HuH-7 (cell line): Measurements from ENCODE around the gene CACNA1A.
"Not testable (repeated sequence)": the region's sequence is repeated elsewhere in the genome, so short reads cannot be mapped to it uniquely, and the experiment has no call there.

Experiments used
- DNase-seq: peaks from one replicate; pipeline ENCODE4 v3.0.0; 2011; ENCODE audit warnings: low spot score

The CACNA1A gene

DNA sequence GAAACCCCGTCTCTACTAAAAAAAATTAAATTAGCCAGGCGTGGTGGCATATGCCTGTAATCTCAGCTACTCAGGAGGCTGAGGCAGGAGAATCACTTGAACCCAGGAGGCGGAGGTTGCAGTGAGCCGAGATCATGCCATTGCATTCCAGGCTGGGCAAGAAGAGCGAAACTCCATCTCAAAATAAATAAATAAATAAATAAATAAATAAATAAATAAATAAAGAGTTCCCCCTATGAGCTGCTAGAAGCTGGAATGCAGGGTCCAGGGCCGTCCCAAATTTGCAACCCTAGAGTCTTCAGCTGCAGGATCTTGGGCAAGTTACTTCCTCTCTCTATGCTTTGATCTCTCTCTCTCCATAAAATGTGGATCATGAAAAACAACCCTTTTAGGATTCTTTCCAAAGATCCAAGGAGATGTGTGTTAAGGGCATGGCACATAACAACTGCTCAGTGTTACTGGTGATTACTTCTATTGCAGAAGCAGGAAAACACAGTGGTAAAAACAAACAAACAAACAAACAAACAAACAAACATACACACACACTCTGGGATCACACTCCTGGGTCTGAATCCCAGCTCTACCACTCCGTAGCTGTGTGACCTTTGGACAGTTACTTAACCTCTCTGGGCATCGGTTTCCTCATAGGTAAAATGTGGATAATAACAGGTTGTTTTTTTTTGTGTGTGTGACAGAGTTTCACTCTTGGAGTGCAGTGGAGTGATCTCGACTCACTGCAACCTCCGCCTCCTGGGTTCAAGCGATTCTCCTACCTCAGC is 78.8 kb downstream of the CACNA1A start:
- no peak for DNase-seq

DNA sequence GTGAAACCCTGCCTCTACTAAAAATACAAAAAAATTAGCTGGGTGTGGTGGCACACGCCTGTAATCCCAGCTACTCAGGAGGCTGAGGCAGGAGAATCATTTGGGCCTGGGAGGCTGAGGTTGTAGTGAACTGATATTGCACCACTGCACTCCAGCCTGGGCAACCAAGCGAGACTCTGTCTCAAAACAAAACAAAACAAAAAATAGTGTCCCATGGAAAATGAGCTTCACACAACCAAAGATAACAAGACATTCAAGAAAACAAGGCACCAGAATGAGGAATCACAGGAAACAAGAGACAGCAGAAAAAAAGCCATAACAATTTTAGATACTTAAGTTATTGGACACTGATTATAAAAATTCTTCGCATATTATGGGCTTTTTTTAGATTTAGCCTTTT is 80.4 kb downstream of the CACNA1A start:
- DNase-seq, result not testable (repeated sequence)

DNA sequence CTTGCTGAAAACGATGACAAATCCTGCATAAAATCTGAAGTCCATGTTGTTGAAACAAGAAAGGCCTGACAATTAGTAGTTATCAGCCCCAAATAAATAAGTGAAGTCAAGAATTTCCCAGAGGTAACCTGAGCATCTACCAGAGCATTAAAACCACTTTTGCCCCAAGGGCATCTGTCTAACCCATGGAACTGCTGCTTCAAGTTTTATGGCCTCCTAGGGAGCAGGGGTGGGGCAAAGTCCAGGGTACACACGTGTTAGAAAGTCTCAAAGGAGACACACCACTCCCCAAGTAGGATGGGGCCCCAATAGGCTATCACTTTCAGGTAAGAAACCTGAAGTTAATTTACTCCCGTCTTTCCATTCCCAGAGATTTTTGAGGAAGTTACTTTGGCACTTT is 81.1 kb downstream of the CACNA1A start:
- DNase-seq, result no peak

DNA sequence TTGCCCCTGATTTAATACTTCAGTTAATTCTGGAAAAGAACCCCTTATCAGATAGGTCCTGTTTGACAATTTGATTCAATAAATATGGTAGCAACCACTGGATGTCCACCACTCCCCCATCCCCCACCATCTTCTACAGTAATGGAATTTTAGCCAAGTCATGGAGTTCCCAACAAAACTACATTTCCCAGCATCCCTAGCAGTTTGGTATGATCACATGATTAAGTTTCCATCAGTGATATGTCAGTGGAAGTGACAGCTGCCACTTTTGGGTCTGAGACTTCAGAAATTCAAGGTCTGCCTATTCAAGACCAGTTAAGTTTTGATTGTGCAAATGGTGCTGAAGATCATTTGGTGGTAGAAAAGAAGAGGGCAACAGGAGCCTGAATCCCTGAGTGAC is 85.5 kb downstream of the CACNA1A start:
- DNase-seq, result no peak

DNA sequence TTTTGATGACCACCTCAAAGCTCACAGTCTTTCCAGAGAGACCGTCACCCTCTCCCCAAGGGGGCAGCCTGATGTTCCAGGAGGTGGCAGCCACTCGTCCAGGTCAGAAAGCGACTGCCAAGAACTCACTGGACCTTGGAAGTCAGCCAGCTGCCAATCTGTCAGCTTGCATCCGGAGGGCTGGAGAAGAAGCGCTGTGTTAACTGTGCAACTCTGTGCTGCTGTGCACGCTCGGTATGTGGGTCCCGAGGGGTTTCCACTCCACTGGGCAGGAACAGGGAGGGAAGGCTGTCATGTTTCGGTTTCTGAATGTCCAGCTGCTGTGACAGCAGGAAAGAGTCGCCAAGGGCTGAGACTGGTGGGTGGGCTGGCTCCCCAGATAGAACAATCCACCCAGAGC is 89.2 kb downstream of the CACNA1A start:
- no peak for DNase-seq

DNA sequence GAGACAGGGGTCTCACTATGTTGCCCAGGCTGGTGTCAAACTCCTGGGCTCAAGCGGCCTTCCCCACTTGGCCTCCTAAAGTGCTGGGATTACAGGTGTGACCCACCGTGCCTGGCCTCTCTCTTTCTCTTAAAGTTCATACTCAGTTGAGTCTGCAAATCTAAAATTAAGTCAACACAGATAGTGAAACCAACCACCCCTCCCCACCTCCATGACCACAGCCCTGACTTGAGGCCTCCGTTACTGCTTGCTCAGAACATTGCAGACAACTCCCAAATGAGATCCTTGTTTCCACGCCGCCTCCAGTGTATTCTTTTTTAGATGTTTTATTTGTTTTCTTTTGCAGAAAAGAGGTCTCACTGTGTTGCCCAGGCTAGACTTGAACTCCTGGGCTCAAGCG is 94.4 kb downstream of the CACNA1A start:
- no peak for DNase-seq

DNA sequence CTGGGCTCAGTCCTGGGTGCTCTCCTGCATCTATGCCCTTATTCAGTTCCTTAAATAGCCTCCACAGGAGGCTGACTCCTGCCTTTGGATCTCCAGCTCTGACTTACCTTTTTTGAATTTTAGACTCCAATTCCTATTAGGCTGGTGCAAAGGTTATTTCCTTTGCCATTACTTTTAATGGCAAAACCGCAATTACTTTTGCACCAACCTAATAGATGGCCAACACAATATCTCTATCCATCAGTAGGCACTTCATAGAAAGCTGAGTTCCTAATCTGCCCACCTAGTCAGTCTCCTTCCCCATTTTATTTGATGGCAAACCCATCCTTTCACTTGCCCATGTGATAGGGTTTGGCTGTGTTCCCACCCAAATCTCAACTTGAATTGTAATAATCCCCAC is 95.3 kb downstream of the CACNA1A start:
- no peak for DNase-seq

DNA sequence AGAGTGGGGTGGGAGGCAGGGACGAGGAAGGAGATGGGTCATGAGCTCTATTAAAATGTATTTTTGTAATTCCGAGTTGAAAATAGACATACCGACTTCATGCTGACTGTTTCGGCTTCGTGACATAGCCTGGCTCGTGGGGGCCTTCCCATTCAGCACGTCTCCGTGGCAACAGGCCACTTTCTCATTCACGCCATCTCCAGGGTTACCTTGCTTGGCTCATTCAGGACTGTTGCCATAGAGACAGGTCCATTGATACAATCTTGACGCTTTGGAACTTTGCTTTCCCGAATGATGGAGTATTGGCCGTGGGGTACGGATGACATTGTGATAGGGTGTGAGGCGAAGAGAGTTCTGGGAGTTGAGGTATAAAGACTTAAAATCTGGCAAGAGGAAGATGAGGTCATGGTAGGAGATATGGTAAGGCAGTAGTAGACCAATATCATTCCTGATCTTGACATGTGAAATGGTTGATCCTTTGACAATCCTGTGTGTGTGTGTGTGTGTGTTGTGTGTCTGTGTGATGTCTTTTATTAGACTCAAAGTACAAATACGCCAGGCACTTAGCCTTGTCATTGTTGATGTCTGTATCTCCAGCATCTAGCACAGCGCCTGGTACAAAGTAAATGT is 97.3 kb downstream of the CACNA1A start:
- DNase-seq, result no peak

DNA sequence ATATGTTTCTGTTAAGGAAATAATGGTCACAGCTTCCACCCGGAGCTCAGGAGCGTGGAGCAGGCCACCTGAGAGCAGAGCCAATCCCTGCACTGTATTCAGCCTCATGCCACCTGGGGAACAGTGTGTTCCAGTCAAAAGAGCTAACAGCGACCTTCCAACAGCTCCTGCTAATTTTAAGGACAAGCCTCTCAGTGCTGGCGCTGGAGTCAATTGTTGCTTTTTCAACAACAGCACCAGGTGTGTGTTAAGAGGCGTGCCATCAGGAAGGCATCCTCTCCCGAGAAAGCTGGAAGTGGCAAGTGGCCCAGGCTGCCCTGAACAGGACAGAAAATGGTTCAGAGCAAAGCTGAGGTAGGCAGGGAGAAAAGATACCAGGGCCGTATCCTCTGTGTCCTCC is 102.0 kb downstream of the CACNA1A start:
- no peak for DNase-seq

DNA sequence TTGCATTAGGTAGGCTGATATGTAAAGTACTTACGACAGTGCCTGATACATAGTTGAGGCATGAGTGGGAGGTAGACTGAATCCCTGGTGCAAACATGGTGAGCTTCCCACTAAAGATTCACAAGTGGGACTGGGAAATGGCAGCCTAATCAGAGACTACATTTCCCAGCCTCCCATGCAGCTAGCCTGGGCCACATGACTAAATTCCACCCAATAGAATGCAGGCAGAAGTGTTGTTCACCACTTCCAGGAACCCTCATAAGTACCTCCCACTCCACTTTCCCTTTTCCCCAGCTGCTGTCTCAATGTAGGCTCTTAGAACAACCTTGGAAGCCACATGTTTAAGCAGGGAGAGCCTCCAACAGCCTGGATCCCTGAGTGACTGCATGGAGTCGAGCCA is 104.9 kb downstream of the CACNA1A start:
- DNase-seq, result no peak

DNA sequence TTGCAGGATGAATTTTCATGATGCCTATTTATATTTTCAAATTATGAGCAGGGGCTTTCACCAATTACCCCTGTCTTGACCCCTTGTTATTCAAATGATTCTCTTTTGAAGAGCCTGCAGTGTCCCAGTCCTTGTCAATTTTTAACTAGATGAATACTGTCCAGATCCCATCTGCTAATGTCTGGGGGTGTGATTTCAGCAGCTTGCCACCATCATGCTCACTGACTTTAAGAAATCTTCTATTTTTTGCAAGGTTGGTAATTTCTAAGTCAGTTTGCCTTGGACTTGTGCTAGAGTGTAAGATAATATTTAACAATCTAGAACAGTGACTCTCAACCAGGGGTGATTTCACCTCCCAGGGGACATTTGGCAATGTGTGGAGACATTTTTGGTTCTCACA is 106.0 kb downstream of the CACNA1A start:
- DNase-seq, result no peak

DNA sequence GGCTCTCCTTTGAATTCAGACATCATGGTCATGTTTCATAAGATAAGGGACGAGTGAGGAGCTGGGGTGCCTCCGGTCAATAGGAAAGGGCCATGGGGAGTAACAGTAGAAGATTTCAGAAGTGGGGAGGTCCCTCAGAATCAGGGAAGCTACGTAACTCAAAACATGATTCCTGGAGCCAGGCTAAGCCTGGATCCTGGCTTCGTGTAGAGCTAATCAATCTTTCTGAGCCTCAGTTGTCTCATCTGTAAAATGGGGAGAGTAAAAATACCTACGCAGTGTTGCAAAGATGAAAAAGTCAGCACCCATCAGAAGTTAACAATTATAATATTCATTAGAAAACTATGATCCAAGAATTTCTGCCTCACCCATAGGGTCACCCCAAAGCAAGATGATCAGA is 106.5 kb downstream of the CACNA1A start:
- DNase-seq, result no peak

DNA sequence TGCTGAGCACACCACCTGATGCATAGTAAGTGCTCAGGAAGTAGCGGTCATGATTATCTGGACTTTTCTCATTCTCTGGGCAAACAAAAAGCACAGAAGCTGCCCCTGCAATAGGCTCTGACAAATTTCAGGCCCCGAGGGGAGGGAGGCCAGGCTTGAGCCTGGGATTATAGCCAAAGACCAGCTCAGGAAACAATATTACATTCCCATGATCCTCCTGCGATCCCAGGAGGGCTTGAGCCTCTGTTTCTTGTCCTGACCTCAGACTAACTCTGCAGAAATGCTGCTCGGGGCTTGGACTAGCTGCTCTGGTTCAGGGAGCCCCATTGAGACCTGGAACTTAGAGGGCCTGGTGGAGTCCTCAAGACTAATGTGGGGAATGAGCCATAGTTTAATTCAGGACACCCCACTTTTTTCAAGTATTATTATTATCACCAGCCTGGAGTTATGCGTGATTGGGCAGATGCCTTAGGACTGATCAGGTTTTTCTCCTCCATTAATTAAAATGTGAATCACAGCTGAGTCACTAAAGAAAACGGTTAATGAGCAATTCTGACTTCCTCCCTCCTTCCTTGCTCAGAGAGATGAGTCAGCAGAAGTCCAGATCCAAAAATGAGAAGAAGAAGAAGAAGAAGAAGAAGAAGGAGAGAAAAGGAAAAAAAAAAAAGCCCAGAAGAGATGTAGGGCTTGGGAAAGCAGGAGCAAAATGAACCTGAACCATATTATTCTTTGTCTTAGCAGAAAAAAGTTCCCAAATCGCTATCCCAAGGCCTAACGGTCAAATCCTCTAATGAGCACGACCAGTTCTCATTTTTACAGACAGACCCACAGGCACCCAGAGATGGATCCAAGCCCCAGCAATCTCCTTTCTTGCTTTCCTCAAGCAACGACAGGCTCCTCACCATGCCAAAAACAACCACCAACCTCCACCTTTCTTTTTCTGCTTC is 107.2 kb downstream of the CACNA1A start:
- DNase-seq, result no peak

DNA sequence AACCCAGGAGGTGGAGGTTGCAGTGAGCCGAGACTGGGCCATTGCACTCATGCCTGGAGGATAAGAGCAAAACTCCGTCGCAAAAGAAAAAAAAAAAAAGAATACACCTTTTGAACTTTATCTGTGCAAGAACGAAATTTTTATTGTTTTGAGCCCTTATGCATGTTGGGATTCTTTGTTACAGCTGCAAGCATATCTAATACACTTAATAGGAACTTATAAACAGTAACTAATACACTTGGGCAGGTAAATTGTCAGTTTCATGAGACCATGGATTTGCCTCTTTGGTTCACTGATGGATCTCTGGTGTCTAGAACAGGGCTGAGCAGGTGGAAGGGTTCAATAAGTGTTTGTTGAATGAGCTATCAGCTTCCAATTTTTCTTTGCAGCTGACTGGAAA is 108.1 kb downstream of the CACNA1A start:
- no peak for DNase-seq

DNA sequence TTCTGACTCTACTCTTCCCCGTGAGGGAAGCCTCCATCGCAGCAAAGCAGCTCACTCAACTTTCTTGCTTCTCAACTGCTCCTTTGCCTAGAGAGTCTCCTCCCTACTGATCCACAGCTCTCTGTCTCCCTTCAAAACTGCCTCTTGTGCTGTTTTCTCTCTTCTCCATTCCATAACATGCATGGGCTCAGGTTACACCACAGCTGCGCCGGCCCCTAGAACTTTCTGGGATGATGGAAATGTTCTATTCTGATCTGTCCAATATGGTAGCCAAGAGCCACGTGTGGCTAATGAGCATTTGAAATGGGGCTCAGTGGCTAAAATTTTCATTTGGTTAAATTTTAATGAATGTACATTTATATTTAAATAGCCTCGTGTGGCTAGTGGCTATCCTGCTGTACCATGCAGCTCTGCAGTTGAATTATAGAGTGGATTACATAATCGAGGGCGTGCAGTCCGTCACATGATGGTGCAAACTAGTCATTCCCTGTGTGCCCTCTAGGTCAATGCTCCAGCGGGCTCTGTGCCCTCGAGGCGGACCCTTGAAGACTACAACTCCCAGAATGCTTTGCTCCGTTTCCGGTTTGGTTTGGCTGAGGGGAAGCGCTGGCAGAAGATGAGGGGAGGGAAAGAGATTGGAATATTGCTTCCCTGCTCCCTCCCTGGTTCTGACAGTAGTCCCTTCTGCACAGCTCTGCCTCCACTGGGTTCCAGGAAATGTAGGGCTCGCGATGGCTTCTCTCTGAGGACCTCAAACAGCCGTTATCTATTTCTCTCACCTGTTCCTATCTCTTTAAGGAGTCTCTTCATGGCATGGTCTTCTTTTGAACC is 109.8 kb downstream of the CACNA1A start:
- peak; percentile 26 for DNase-seq

DNA sequence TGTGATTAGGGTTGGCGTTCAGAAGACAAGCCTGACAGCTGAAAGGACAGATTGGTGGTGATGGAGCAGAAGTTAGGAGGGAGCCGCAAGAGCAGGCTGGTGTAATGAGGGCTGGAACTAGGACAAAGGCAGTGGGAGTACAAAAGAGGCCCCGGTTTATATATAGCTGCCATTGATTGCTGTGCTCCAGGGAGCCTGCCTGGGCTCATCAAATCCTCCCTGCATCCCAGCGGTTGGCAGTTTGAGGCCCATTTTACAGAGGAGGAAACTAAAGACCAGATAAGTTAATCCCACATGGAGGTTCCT is 123.7 kb downstream of the CACNA1A start:
- no peak for DNase-seq

DNA sequence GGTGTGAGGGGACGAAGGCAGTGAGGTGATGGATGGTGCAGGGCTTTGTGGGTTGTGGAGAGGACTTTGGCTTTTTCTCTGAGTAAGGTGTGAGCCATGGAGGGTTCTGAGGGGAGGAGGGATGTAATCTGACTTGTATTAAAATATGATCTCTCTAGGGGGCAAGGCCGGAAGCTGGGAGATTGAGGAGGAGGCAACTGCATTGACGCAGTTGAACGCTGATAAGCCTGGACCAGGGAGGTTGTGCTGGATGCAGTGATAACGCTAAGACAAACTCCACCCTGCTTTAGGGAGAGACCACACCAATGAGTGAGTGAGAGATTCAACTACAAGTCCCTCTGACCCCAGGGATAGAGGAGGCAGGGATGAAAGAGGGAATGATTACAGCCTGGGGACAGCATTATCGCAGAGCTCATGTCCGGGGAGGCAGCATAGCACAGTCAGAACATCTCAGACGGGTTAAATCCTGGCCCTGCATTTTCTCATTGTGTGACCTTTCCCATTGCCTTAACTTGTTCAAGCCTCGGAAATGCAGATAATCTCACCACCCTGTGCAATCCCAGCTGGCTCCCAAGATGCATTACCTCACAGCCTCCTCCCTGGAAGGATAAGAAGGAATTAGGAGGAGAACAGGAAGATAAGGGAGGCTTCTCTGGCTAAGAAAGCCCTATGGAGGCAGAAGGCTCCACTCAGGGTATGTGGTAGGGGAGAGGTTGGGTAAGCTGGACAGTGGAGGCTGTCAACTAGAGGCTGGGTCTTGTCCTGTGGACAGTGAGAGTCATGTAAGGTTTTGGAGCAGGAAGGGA is 124.2 kb downstream of the CACNA1A start:
- DNase-seq, result no peak

DNA sequence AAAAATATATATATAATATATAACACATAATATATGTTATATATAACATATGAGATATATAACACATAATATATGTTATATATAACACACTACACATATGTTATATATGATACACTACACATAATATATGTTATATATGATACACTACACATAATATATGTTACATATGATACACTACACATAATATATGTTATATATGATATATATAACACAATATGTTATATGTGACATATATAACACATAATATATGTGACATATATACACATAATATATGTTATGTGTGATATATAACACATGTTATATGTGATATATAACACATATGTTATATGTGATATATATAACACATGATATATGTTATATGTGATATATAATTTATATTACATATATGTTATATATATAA is 129.7 kb downstream of the CACNA1A start:
- DNase-seq, result no peak

DNA sequence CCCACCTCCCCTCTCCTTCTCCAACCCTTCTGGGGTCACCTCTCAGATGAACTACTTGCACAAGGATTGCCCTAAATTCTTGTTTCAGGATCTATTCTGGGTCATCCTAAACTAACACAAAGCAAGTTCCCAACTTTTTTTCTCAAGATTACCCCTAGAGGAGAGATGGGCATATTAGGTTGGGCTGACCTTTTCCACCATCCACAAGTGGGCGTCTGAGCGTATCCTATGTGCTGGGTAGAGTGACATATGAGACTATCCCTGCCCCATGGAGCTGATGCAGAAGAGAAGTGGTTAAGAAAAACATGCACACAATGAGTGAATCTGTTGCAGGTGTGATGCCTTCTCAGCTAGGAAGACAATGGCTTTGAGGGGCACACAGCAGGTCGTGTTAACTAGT is 132.7 kb downstream of the CACNA1A start:
- no peak for DNase-seq

DNA sequence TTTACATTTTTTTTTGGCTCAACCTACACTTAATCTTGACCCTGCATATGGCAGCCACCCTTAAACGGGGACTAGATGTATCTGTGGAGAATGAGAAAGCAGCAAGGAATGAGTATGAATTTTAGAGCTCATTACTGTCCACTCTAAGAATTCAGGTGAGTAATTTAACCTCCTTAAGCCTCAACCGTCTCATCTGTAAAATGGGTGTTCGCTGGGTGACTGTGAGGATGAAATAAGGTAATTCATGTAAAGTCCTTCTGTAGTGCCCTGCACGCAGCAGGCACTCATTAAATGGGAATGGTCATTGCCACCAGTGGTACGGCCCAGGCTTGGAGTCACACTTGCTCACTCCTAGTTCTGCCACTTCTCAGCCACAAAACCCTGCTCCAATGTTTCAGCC is 135.3 kb downstream of the CACNA1A start:
- DNase-seq, result no peak

DNA sequence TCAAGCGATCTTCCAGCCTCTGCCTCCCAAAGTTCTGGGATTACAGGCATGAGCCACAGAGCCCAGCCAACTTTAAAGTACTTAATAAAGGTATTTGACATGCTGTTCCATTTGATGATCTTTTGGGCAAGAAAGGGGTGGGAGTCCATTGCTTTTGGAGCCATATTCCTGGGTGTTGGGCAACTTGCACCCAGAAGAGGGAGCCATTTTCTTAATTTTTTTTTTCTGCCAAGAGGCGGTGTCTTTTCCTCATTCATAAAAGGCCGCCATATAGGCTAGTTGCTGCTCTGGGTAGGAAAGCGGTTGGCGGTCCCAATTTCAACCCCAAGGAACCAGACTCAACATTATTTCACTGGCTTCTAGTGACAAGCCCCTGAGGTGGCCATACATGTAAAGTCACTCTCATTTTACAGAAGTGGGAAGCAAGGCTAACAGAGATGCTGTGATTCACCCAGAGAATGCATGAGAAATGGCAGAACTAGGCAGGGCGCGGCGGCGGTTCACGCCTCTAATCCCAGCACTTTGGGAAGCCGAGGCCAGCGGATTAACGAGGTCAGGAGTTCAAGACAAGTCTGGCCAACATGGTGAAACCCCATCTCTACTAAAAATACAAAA is 139.6 kb downstream of the CACNA1A start:
- no peak for DNase-seq
